Loucy (cell line): ENCODE data around the gene UXT.
"Not testable (repeated sequence)": the region's sequence is repeated elsewhere in the genome, so short reads cannot be mapped to it uniquely, and the experiment has no call there.

Experiments used
- H2AFZ ChIP-seq: fragments of 200-600 bp; sonication (generic); 2 replicates; pipeline ENCODE4 v1.6.0; 2016; ENCODE audit warnings: antibody characterized with exemption, mild to moderate bottlenecking, low read length, moderate library complexity
- H3F3A ChIP-seq: fragments of 200-600 bp; 2 replicates; pipeline ENCODE4 v1.6.0; 2016; ENCODE audit warnings: antibody characterized with exemption, low read depth, mild to moderate bottlenecking
- H3K27me3 ChIP-seq: fragments of 200-600 bp; sonication (generic); 2 replicates; pipeline ENCODE4 v1.6.1; 2014; ENCODE audit warnings: low read length, mild to moderate bottlenecking; ENCODE audit not compliant: insufficient read depth, poor library complexity, severe bottlenecking
- H3K36me3 ChIP-seq: fragments of 200-600 bp; sonication (generic); 2 replicates; pipeline ENCODE4 v1.6.1; 2016; ENCODE audit warnings: low read length; ENCODE audit not compliant: insufficient read depth
- H3K4me1 ChIP-seq: fragments of 200-600 bp; sonication (generic); 2 replicates; pipeline ENCODE4 v1.5.1; 2014; ENCODE audit warnings: low read length, mild to moderate bottlenecking; ENCODE audit not compliant: insufficient read depth, poor library complexity, severe bottlenecking
- H3K4me2 ChIP-seq: fragments of 200-600 bp; sonication (generic); 2 replicates; pipeline ENCODE4 v1.6.0; 2014; ENCODE audit warnings: antibody characterized with exemption, low read length, low read depth, mild to moderate bottlenecking; ENCODE audit not compliant: poor library complexity, severe bottlenecking
- H3K4me3 ChIP-seq: fragments of 200-600 bp; sonication (generic); 2 replicates; pipeline ENCODE4 v1.5.1; 2014; ENCODE audit warnings: low read length, mild to moderate bottlenecking, mixed read lengths; ENCODE audit not compliant: poor library complexity, severe bottlenecking
- H3K79me2 ChIP-seq: fragments of 200-600 bp; sonication (generic); 2 replicates; pipeline ENCODE4 v1.6.1; 2014; ENCODE audit warnings: low read length; ENCODE audit not compliant: insufficient read depth
- H3K9ac ChIP-seq: fragments of 200-600 bp; sonication (generic); 2 replicates; pipeline ENCODE4 v1.6.0; 2014; ENCODE audit warnings: mild to moderate bottlenecking, low read depth, low read length, moderate library complexity; ENCODE audit not compliant: poor library complexity, severe bottlenecking
- H3K9me2 ChIP-seq: fragments of 200-600 bp; sonication (generic); replicated peaks from 2 replicates; pipeline ENCODE4 v1.6.1; 2016; ENCODE audit warnings: low read depth, low read length, mixed read lengths
- H3K9me3 ChIP-seq: fragments of 200-600 bp; sonication (generic); 2 replicates; pipeline ENCODE4 v1.6.1; 2014; ENCODE audit warnings: mild to moderate bottlenecking, antibody characterized with exemption, low read length, low read depth; ENCODE audit not compliant: insufficient read depth
- H4K20me1 ChIP-seq: fragments of 200-600 bp; sonication (generic); 2 replicates; pipeline ENCODE4 v1.6.0; 2014; ENCODE audit warnings: antibody characterized with exemption, low read length, mild to moderate bottlenecking; ENCODE audit not compliant: insufficient read depth, poor library complexity, severe bottlenecking
- EZH2phosphoT487 ChIP-seq: fragments of 200-600 bp; IDR thresholded peaks from 2 replicates; pipeline ENCODE4 v1.6.1; 2018; ENCODE audit warnings: antibody characterized with exemption, mild to moderate bottlenecking, moderate library complexity, borderline replicate concordance
- TF ChIP-seq, protein P1 (sequence below): fragments of 200-600 bp; sonication (generic); conservative IDR thresholded peaks from 2 replicates; pipeline ENCODE4 v1.5.1; 2014; ENCODE audit warnings: mild to moderate bottlenecking, antibody characterized with exemption, low read length

UXT gene

DNA sequence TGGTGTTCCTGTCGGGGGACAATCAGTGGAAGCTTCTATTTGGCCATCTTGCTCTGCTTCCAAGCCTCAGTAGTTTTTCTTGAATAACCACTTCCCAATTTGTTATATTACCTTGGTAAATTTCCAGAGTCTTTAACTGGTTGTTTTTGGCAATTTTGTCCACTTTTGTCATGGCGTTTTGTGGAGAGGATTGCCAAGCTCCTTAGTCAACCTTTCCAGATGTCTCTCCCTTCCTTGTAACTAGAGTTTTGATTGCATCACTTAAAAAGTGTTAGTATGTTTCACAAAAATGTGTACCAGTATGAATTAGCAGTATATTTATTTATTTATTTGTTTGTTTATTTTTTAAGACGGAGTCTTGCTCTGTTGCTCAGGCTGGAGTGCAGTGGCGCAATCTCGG lies 15.8 kb upstream of the UXT start:
- H2AFZ ChIP-seq, result no peak overlapping the region
- H3K79me2 ChIP-seq, result no peaks in the 10 kb centered on the region
- TF ChIP-seq EZH2phosphoT487, result no peak
- TF ChIP-seq, protein P1, sequence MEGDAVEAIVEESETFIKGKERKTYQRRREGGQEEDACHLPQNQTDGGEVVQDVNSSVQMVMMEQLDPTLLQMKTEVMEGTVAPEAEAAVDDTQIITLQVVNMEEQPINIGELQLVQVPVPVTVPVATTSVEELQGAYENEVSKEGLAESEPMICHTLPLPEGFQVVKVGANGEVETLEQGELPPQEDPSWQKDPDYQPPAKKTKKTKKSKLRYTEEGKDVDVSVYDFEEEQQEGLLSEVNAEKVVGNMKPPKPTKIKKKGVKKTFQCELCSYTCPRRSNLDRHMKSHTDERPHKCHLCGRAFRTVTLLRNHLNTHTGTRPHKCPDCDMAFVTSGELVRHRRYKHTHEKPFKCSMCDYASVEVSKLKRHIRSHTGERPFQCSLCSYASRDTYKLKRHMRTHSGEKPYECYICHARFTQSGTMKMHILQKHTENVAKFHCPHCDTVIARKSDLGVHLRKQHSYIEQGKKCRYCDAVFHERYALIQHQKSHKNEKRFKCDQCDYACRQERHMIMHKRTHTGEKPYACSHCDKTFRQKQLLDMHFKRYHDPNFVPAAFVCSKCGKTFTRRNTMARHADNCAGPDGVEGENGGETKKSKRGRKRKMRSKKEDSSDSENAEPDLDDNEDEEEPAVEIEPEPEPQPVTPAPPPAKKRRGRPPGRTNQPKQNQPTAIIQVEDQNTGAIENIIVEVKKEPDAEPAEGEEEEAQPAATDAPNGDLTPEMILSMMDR, result no peak

DNA sequence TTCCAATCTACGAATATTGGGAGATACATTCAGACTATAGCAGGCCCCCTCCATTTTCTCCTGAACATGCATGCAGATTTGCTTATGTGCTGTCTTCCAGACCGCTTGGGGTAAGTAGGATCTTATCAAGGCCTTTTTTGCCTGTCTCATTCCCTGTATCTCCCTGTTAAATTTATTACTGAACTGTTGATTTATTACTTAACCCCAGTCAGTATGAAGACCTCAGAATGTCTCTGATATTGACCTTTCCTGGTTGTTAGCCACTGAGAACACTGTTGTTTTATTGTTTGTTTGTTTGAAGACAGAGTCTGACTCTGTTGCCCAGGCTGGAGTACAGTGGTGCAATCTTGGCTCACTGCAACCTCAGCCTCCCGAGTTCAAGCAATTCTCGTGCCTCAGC lies 6.8 kb upstream of the UXT start:
- H3K4me2 ChIP-seq, H3K4me3 ChIP-seq, H3K9me3 ChIP-seq, H3K9ac ChIP-seq, H3K4me1 ChIP-seq, H2AFZ ChIP-seq, H3K36me3 ChIP-seq, H4K20me1 ChIP-seq, H3F3A ChIP-seq, H3K9me2 ChIP-seq, H3K27me3 ChIP-seq, H3K79me2 ChIP-seq: not testable (repeated sequence)

More for the DNA sequence above, 15.8 kb upstream of the UXT start:
- Histone ChIP-seq H3K4me3 (no peak overlapping the region), H3K9ac (no peak overlapping the region), H3K9me3 (no peaks in the 10 kb centered on the region), H3K36me3 (no peaks in the 10 kb centered on the region), H3F3A (no peaks in the 10 kb centered on the region), H3K9me2 (no peaks in the 10 kb centered on the region), H3K27me3 (no peaks in the 10 kb centered on the region), H4K20me1 (no peaks in the 10 kb centered on the region), H3K4me1 (no peaks in the 10 kb centered on the region), H3K4me2 (no peak overlapping the region)

DNA sequence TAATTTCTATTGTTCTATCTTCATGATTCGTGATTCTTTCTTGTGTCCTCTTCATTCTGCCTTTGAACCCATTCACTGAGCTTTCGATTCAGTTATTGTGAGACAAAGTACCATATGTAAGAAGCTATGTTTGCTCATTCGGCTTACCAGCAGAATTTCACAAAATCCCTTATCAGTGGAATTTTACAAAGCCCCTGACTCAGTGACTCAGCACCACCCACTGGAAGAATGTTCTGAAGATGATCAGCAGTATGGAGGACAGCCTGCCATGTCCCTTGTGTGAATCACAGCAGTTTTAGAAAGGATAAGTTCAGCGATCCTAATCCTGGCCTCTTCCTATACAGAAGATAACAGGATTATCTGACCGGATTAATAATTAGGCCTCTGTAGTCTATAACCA lies 5.8 kb upstream of the UXT start:
- Histone ChIP-seq H3K4me1 (peaks cover 3% of the 10 kb centered on the region), H3K9me2 (no peaks in the 10 kb centered on the region), H3K27me3 (no peaks in the 10 kb centered on the region), H2AFZ (no peak overlapping the region), H3K4me3 (no peak overlapping the region), H3F3A (no peaks in the 10 kb centered on the region), H3K9me3 (no peaks in the 10 kb centered on the region), H3K36me3 (no peaks in the 10 kb centered on the region), H3K4me2 (no peak overlapping the region), H4K20me1 (no peaks in the 10 kb centered on the region), H3K9ac (no peak overlapping the region), H3K79me2 (no peaks in the 10 kb centered on the region)
- TF ChIP-seq EZH2phosphoT487, result no peak
- TF ChIP-seq, protein P1, result no peak

DNA sequence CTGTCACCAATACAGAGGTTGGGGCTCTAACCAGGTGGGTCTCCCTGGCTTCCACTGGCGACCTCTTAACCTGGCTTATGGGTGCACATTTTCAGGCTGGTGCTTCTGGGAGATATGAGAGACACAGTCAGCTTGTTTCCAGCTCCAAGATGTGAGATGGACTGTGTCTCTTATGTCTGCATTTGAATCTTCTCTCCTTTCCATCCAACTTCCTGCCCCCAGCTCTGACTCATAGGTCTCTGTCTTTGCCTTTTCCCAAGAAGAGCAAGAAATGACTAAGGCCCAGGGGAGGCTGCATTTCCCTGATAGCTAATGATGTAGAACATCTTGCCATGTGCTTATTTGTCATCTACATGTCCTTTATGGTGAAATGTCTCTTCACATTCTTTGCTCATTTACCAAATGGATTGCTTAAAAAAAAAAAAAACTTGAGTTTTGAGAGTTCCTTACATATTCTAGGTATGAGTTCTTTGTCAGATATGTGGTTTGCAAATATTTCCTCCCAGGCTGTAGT lies 3.2 kb upstream of the UXT start:
- H3K9ac ChIP-seq, result no peak overlapping the region

More for the DNA sequence above, 3.2 kb upstream of the UXT start:
- Histone ChIP-seq H4K20me1 (peaks cover 10% of the 10 kb centered on the region), H3K4me3 (no peak overlapping the region), H3F3A (no peaks in the 10 kb centered on the region), H3K9me2 (no peaks in the 10 kb centered on the region), H3K27me3 (no peaks in the 10 kb centered on the region), H3K79me2 (peaks cover 13% of the 10 kb centered on the region), H3K9me3 (no peaks in the 10 kb centered on the region), H3K4me2 (no peak overlapping the region), H3K4me1 (peaks cover 18% of the 10 kb centered on the region), H2AFZ (no peak overlapping the region), H3K36me3 (no peaks in the 10 kb centered on the region; the same call in 1 of the 2 replicates)
- TF ChIP-seq, protein P1, result no peak
- TF ChIP-seq EZH2phosphoT487, result no peak
